Neural cell (in vitro differentiated cells): ENCODE results near the gene MMS19. TPM values are rescaled to one million over a fixed set of nuclear protein-coding genes. Genes with fewer than 3 reads are reported as not detected.
A peak's percentile ranks its signal among the peaks of the same experiment; 100 is the strongest.

Experiments used
- H2AFZ ChIP-seq: fragments of 200-600, 300-800 bp; sonication (generic), shearing (Covaris generic); 2 replicates; pipeline ENCODE4 v1.6.0; 2014; ENCODE audit warnings: low read depth, mild to moderate bottlenecking, antibody characterized with exemption, low read length, moderate library complexity
- H3F3A ChIP-seq: fragments of 200-600 bp; shearing (Covaris generic); 2 replicates; pipeline ENCODE4 v1.6.1; 2016; ENCODE audit warnings: mild to moderate bottlenecking, moderate library complexity, mixed read lengths, antibody characterized with exemption, low read length; ENCODE audit not compliant: insufficient read depth, poor library complexity, severe bottlenecking
- H3K27ac ChIP-seq: fragments of 200-600, 300-800 bp; sonication (generic), shearing (Covaris generic); 2 replicates; pipeline ENCODE4 v1.5.1; 2014; ENCODE audit warnings: mild to moderate bottlenecking, low read length, moderate library complexity
- H3K27me3 ChIP-seq: fragments of 300-800, 200-600 bp; sonication (generic), shearing (Covaris generic); 2 replicates; pipeline ENCODE4 v1.6.0; 2014; ENCODE audit warnings: mild to moderate bottlenecking, low read depth, low read length, moderate library complexity; ENCODE audit not compliant: insufficient read depth
- H3K36me3 ChIP-seq: fragments of 300-800, 200-600 bp; sonication (generic), shearing (Covaris generic); 2 replicates; pipeline ENCODE4 v1.5.1; 2014; ENCODE audit warnings: mild to moderate bottlenecking, antibody characterized with exemption, low read length, moderate library complexity; ENCODE audit not compliant: insufficient read depth
- H3K4me2 ChIP-seq: fragments of 300-800, 200-600 bp; sonication (generic), shearing (Covaris generic); 2 replicates; pipeline ENCODE4 v1.6.0; 2014; ENCODE audit warnings: mild to moderate bottlenecking, low read length
- H3K4me3 ChIP-seq: fragments of 300-800, 200-600 bp; sonication (generic), shearing (Covaris generic); 2 replicates; pipeline ENCODE4 v1.5.1; 2014; ENCODE audit warnings: mild to moderate bottlenecking, low read length, moderate library complexity
- H3K79me2 ChIP-seq: fragments of 200-600 bp; shearing (Covaris generic); replicated peaks from 2 replicates; pipeline ENCODE4 v1.6.0; 2014; ENCODE audit warnings: mild to moderate bottlenecking, low read length, moderate library complexity; ENCODE audit not compliant: insufficient read depth
- H3K9ac ChIP-seq: fragments of 300-800, 200-600 bp; sonication (generic), shearing (Covaris generic); 2 replicates; pipeline ENCODE4 v1.6.1; 2016; ENCODE audit warnings: mild to moderate bottlenecking, low read length, mixed read lengths
- H3K9me2 ChIP-seq: fragments of 200-600 bp; shearing (Covaris generic); 2 replicates; pipeline ENCODE4 v1.6.1; 2016; ENCODE audit warnings: mild to moderate bottlenecking, low read length, mixed read lengths; ENCODE audit not compliant: insufficient read depth
- H3K9me3 ChIP-seq: fragments of 200-600, 300-800 bp; sonication (generic), shearing (Covaris generic); 2 replicates; pipeline ENCODE4 v1.6.1; 2016; ENCODE audit warnings: mild to moderate bottlenecking, mixed run types, low read length, moderate library complexity, mixed read lengths
- H4K20me1 ChIP-seq: fragments of 200-600 bp; shearing (Covaris generic); 2 replicates; pipeline ENCODE4 v1.6.1; 2016; ENCODE audit warnings: mild to moderate bottlenecking, mixed run types; ENCODE audit not compliant: insufficient read depth
- CTCF ChIP-seq: fragments of 450-650 bp; IDR thresholded peaks from 2 replicates; pipeline ENCODE4 v1.5.1; 2014; ENCODE audit warnings: antibody characterized with exemption, mild to moderate bottlenecking, moderate library complexity; ENCODE audit not compliant: poor library complexity, severe bottlenecking
- EP300 ChIP-seq: fragments of 450-650 bp; conservative IDR thresholded peaks from 2 replicates; pipeline ENCODE4 v1.6.1; 2014; ENCODE audit warnings: antibody characterized with exemption, mild to moderate bottlenecking, moderate library complexity; ENCODE audit not compliant: poor library complexity, severe bottlenecking
- EZH2 ChIP-seq: fragments of 200-600, 300-800 bp; shearing (Covaris generic), sonication (generic); IDR thresholded peaks from 2 replicates; pipeline ENCODE4 v1.6.1; 2014; ENCODE audit warnings: antibody characterized with exemption, low read length, borderline replicate concordance, mild to moderate bottlenecking; ENCODE audit not compliant: insufficient read depth, poor library complexity, severe bottlenecking
- MXI1 ChIP-seq: fragments of 450-650 bp; conservative IDR thresholded peaks from 2 replicates; pipeline ENCODE4 v1.6.1; 2014; ENCODE audit warnings: antibody characterized with exemption, mild to moderate bottlenecking; ENCODE audit not compliant: poor library complexity, severe bottlenecking
- POLR2AphosphoS5 ChIP-seq: IDR thresholded peaks from 2 replicates; pipeline ENCODE4 v1.6.1; 2012
- RAD21 ChIP-seq: fragments of 450-650 bp; conservative IDR thresholded peaks from 2 replicates; pipeline ENCODE4 v1.6.1; 2014; ENCODE audit warnings: antibody characterized with exemption, mild to moderate bottlenecking, moderate library complexity
- REST ChIP-seq: IDR thresholded peaks from 2 replicates; pipeline ENCODE4 v1.6.1; 2012; ENCODE audit warnings: borderline replicate concordance
- SMC3 ChIP-seq: fragments of 450-650 bp; conservative IDR thresholded peaks from 2 replicates; pipeline ENCODE4 v1.6.1; 2014; ENCODE audit warnings: antibody characterized with exemption, mild to moderate bottlenecking, moderate library complexity; ENCODE audit not compliant: poor library complexity
- TAF1 ChIP-seq: IDR thresholded peaks from 2 replicates; pipeline ENCODE4 v1.6.1; 2012; ENCODE audit warnings: low read depth
- polyA plus RNA-seq: library from polyadenylated mRNA; depleted of rRNA; stranded (reverse); fragments of >200 nt; gene quantifications from 2 replicates; pipeline ENCODE4 v1.2.3, GENCODE V29; 2014

The MMS19 gene
- polyA plus RNA-seq, 1 donor from 2014 or later = 54.1 TPM

- H3K9ac ChIP-seq = no peak overlapping the region
Measured at GRCh38 chr10:97444212-97444611, 54.0 kb downstream of the MMS19 start.

GRCh38 chr10:97442277-97442676 is 55.9 kb downstream of the MMS19 start:
- Histone ChIP-seq H3K79me2 (peaks cover 24% of the 10 kb centered on the region), H3K9me3 (no peaks in the 10 kb centered on the region), H4K20me1 (no peaks in the 10 kb centered on the region), H3F3A (no peaks in the 10 kb centered on the region), H3K27me3 (no peaks in the 10 kb centered on the region), H3K36me3 (no peaks in the 10 kb centered on the region), H3K9ac (no peak overlapping the region), H3K27ac (no peak overlapping the region), H2AFZ (no peak overlapping the region), H3K9me2 (no peaks in the 10 kb centered on the region), H3K4me3 (no peak overlapping the region), H3K4me2 (no peak overlapping the region)
- no peak for TF ChIP-seq EP300
- no peak for TF ChIP-seq POLR2AphosphoS5
- no peak for TF ChIP-seq MXI1
- no peak for TF ChIP-seq EZH2
- no peak for TF ChIP-seq REST
- no peak for TF ChIP-seq CTCF

More at GRCh38 chr10:97444212-97444611, 54.0 kb downstream of the MMS19 start:
- Histone ChIP-seq H3F3A (no peaks in the 10 kb centered on the region), H3K79me2 (peaks cover 32% of the 10 kb centered on the region), H3K4me3 (peak overlapping the region; percentile 87), H3K4me2 (no peak overlapping the region), H4K20me1 (no peaks in the 10 kb centered on the region), H3K36me3 (no peaks in the 10 kb centered on the region), H3K9me3 (no peaks in the 10 kb centered on the region), H3K9me2 (no peaks in the 10 kb centered on the region), H2AFZ (no peak overlapping the region), H3K27me3 (no peaks in the 10 kb centered on the region), H3K27ac (no peak overlapping the region)
- TF ChIP-seq EZH2 = no peak
- TF ChIP-seq SMC3 = no peak
- no peak for TF ChIP-seq CTCF
- no peak for TF ChIP-seq POLR2AphosphoS5
- TF ChIP-seq MXI1 = no peak
- TF ChIP-seq EP300 = no peak
- TF ChIP-seq TAF1 = no peak
- no peak for TF ChIP-seq REST
- TF ChIP-seq RAD21 = no peak
